ENCODE data around the gene RRAS2.

Gene RRAS2

DNA sequence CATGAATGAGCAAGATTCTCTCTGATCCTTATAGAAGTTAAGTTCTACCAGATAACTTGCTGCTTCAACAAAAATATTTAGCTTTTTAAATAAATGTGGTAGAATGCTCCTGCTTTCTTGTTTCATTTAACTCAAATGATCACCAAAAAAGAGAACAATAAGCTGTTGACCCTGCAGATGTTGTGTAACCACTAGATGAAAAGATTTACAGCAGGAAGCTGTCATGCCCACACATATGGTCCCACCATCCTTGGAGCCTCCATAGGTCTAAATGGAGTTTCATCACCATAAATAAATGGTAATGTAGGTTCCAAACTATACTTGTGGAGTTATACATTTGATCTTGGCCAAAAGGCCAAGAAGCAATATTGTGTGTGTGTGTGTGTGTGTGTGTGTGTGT lies 118.8 kb downstream of the RRAS2 start:
- Histone ChIP-seq H3K9me3 (ENCODE audit: control insufficient read depth in 2 of 2, low read length in 2 of 2) (no peaks in the 10 kb centered on the region), H3K4me3 (ENCODE audit: low read length in 2 of 2) (no peak overlapping the region), H3K4me1 (ENCODE audit: control insufficient read depth in 2 of 2, insufficient read depth in 2 of 2, low read length in 2 of 2) (no peaks in the 10 kb centered on the region), H3K9ac (ENCODE audit: low read depth in 1 of 2, low read length in 2 of 2) (no peak overlapping the region), H3K36me3 (ENCODE audit: control insufficient read depth in 2 of 2, insufficient read depth in 2 of 2, low read length in 2 of 2) (peaks cover 3 to 8% of the 10 kb centered on the region in 2 donors), H3K27ac (ENCODE audit: low read depth in 2 of 2, low read length in 2 of 2) (no peak overlapping the region), H3K27me3 (ENCODE audit: control insufficient read depth in 2 of 2, insufficient read depth in 2 of 2, low read length in 2 of 2) (no peaks in the 10 kb centered on the region)

DNA sequence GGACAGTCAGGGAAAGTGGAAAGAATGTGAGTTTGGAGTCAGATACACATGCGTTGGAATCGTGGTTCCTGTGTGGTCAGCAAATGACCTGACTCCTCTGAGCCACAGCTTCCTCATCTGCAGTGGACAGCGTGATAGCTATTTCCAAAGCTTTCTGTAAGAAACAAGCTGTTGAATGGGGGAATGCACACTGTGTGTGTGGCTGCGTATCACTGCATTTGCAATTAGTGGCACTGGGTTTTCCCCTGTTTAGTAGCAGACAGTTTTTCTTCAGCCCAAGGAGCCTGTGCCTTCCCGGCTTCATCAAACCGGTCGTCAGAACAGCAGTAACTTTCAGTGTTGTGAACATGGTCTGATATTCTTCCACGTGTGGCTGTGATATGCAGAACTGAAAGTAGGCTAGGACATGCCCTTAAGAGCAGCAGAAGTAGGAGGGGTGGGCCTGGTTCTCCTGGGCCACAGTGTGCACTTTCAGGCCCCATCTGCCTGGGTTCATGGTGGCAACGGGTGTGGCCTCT lies 121.5 kb downstream of the RRAS2 start:
- Histone ChIP-seq H3K9me3 (ENCODE audit: control insufficient read depth in 2 of 2, low read length in 2 of 2) (no peaks in the 10 kb centered on the region), H3K4me1 (ENCODE audit: control insufficient read depth in 2 of 2, insufficient read depth in 2 of 2, low read length in 2 of 2) (no peaks in the 10 kb centered on the region), H3K9ac (ENCODE audit: low read depth in 1 of 2, low read length in 2 of 2) (no peak overlapping the region), H3K36me3 (ENCODE audit: control insufficient read depth in 2 of 2, insufficient read depth in 2 of 2, low read length in 2 of 2) (no peaks in the 10 kb centered on the region), H3K4me3 (ENCODE audit: low read length in 2 of 2) (no peak overlapping the region), H3K27ac (ENCODE audit: low read depth in 2 of 2, low read length in 2 of 2) (no peak overlapping the region), H3K27me3 (ENCODE audit: control insufficient read depth in 2 of 2, insufficient read depth in 2 of 2, low read length in 2 of 2) (no peaks in the 10 kb centered on the region)

DNA sequence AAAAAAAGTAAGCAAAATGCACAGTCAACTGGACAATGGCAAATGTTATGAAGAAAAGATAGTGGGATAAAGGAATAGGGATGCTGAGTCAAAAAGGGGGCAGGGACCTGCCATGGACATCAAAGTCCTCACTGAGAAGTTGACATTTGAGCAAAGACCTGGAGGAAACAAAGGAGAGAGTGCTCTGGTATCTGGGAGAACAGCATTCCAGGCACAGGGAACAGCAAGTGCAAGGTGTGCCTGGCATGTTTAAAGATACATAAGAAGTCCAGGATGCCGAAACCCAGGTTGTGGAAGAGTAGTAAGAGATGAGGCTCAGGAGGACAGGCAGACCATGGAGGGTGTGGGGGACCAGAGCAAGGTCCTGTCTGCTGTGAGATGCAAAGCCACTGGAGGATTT lies 123.3 kb downstream of the RRAS2 start:
- H3K27ac ChIP-seq (ENCODE audit: low read depth in 2 of 2, low read length in 2 of 2): no peak overlapping the region
- H3K9ac ChIP-seq (ENCODE audit: low read depth in 1 of 2, low read length in 2 of 2): no peak overlapping the region
- H3K27me3 ChIP-seq (ENCODE audit: control insufficient read depth in 2 of 2, insufficient read depth in 2 of 2, low read length in 2 of 2): no peaks in the 10 kb centered on the region
- no peak overlapping the region for H3K4me3 ChIP-seq (ENCODE audit: low read length in 2 of 2)
- H3K4me1 ChIP-seq (ENCODE audit: control insufficient read depth in 2 of 2, insufficient read depth in 2 of 2, low read length in 2 of 2): no peaks in the 10 kb centered on the region
- no peaks in the 10 kb centered on the region for H3K9me3 ChIP-seq (ENCODE audit: control insufficient read depth in 2 of 2, low read length in 2 of 2)
- H3K36me3 ChIP-seq (ENCODE audit: control insufficient read depth in 2 of 2, insufficient read depth in 2 of 2, low read length in 2 of 2): no peaks in the 10 kb centered on the region

DNA sequence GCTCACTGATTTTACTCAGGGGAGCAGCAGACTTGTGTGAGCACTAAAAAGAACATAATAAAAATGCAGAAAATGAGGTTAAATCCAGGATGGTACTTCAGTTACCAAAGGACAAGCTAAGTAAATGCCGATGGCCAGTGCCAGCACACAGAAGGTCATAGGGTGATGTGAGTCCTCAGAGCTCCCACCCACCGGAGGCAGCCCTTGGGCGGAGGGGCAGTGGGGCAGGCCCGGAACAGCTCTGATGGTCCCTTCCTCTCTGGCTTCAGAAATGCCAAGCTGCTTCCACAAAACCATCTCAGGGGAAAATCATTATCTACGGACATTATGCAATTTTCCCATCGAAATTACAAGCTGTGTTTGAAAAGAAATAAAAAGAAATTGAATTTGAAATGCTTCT lies 124.5 kb downstream of the RRAS2 start:
- Histone ChIP-seq H3K4me3 (ENCODE audit: low read length in 2 of 2) (no peak overlapping the region), H3K9ac (ENCODE audit: low read depth in 1 of 2, low read length in 2 of 2) (no peak overlapping the region), H3K9me3 (ENCODE audit: control insufficient read depth in 2 of 2, low read length in 2 of 2) (no peaks in the 10 kb centered on the region), H3K36me3 (ENCODE audit: control insufficient read depth in 2 of 2, insufficient read depth in 2 of 2, low read length in 2 of 2) (no peaks in the 10 kb centered on the region), H3K4me1 (ENCODE audit: control insufficient read depth in 2 of 2, insufficient read depth in 2 of 2, low read length in 2 of 2) (no peaks in the 10 kb centered on the region), H3K27ac (ENCODE audit: low read depth in 2 of 2, low read length in 2 of 2) (no peak overlapping the region), H3K27me3 (ENCODE audit: control insufficient read depth in 2 of 2, insufficient read depth in 2 of 2, low read length in 2 of 2) (no peaks in the 10 kb centered on the region)

DNA sequence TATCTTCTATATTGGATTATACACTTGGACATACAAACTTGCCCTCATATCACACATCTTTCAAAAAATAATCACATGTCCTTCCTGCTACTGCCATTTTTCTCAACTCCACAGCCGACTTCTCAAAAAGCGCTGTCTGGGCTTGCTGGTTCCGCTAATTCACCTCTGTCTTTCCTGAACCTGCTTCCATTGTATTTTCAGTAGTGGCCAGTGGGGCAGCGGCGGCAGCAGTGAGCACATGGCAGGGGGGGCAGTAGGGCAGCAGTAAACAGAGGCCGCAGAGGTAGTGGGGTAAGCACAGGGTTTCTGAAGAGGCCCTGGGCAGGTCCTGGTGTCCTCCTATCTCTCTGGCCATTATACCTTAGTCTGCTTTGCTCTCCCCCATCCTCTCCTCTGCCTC lies 126.3 kb downstream of the RRAS2 start:
- no peak overlapping the region for H3K9ac ChIP-seq (ENCODE audit: low read depth in 1 of 2, low read length in 2 of 2)
- H3K36me3 ChIP-seq (ENCODE audit: control insufficient read depth in 2 of 2, insufficient read depth in 2 of 2, low read length in 2 of 2): no peaks in the 10 kb centered on the region
- no peaks in the 10 kb centered on the region for H3K9me3 ChIP-seq (ENCODE audit: control insufficient read depth in 2 of 2, low read length in 2 of 2)
- H3K27ac ChIP-seq (ENCODE audit: low read depth in 2 of 2, low read length in 2 of 2): no peak overlapping the region
- no peak overlapping the region for H3K4me3 ChIP-seq (ENCODE audit: low read length in 2 of 2)
- H3K4me1 ChIP-seq (ENCODE audit: control insufficient read depth in 2 of 2, insufficient read depth in 2 of 2, low read length in 2 of 2): no peaks in the 10 kb centered on the region
- no peaks in the 10 kb centered on the region for H3K27me3 ChIP-seq (ENCODE audit: control insufficient read depth in 2 of 2, insufficient read depth in 2 of 2, low read length in 2 of 2)

DNA sequence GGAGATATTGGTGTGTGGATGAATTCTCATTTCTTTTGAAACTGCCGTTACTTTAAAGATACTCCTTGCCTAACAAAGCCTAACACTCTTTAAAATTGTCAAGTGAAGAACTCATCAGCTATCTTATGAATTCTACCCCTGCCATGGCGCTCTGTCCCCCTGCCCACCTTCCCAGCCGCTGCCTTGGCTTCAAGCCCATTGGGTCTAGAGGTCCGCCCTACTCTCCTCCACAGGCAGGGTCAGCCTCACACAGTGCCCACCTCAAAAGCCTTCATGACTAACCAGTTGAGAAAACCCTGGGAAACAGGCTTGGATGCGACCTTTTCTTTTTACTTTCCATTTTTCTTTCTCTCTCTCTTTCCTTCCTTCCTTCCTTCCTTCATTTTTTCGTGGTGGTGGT lies 128.6 kb downstream of the RRAS2 start:
- H3K9me3 ChIP-seq (ENCODE audit: control insufficient read depth in 2 of 2, low read length in 2 of 2): no peaks in the 10 kb centered on the region
- H3K9ac ChIP-seq (ENCODE audit: low read depth in 1 of 2, low read length in 2 of 2): no peak overlapping the region
- H3K27ac ChIP-seq (ENCODE audit: low read depth in 2 of 2, low read length in 2 of 2): no peak overlapping the region
- H3K4me3 ChIP-seq (ENCODE audit: low read length in 2 of 2): no peak overlapping the region
- no peaks in the 10 kb centered on the region for H3K27me3 ChIP-seq (ENCODE audit: control insufficient read depth in 2 of 2, insufficient read depth in 2 of 2, low read length in 2 of 2)
- H3K4me1 ChIP-seq (ENCODE audit: control insufficient read depth in 2 of 2, insufficient read depth in 2 of 2, low read length in 2 of 2): no peaks in the 10 kb centered on the region
- H3K36me3 ChIP-seq (ENCODE audit: control insufficient read depth in 2 of 2, insufficient read depth in 2 of 2, low read length in 2 of 2): no peaks in the 10 kb centered on the region

DNA sequence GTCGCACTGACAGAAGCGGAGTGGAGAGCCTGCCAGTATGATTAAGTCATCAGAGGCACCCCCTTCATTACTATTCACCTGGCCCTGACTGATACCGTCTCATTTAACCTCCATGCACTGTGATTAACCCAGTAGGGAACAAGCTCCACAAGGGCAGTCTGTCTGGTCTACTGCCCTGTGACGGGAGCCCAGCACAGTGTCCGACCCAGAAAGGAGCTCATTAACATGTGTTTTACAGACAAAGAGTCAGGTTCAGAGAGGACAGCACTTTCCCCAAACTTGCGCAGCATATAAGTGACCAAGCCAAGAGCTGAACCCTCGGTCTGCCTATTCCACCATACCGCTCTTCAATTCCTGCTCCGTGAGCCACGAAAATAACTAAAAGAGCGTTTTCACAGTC lies 129.5 kb downstream of the RRAS2 start:
- Histone ChIP-seq H3K4me1 (ENCODE audit: control insufficient read depth in 2 of 2, insufficient read depth in 2 of 2, low read length in 2 of 2) (no peaks in the 10 kb centered on the region), H3K4me3 (ENCODE audit: low read length in 2 of 2) (no peak overlapping the region), H3K9me3 (ENCODE audit: control insufficient read depth in 2 of 2, low read length in 2 of 2) (no peaks in the 10 kb centered on the region), H3K27me3 (ENCODE audit: control insufficient read depth in 2 of 2, insufficient read depth in 2 of 2, low read length in 2 of 2) (no peaks in the 10 kb centered on the region), H3K36me3 (ENCODE audit: control insufficient read depth in 2 of 2, insufficient read depth in 2 of 2, low read length in 2 of 2) (no peaks in the 10 kb centered on the region), H3K27ac (ENCODE audit: low read depth in 2 of 2, low read length in 2 of 2) (no peak overlapping the region), H3K9ac (ENCODE audit: low read depth in 1 of 2, low read length in 2 of 2) (no peak overlapping the region)

DNA sequence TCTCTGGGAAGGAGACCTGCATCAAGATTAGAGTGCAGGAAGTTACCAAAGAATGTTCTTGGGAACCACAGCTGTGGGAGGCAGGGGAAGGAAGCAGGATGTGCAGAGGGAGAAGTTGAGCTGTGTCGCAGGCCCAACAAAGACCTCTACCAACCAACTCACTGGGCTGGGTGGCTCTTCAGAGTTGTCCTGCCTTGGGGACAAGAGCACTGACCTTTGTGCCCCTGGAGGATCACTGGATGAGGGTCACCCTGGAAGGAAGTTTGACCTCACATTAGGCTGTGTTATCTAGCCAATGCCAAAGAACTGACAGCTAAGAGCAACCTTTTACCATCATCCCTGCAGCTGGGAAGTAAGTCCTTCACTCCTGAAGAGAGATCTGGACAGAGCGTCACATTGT lies 130.6 kb downstream of the RRAS2 start:
- Histone ChIP-seq H3K9me3 (ENCODE audit: control insufficient read depth in 2 of 2, low read length in 2 of 2) (no peaks in the 10 kb centered on the region), H3K36me3 (ENCODE audit: control insufficient read depth in 2 of 2, insufficient read depth in 2 of 2, low read length in 2 of 2) (no peaks in the 10 kb centered on the region), H3K4me3 (ENCODE audit: low read length in 2 of 2) (no peak overlapping the region), H3K9ac (ENCODE audit: low read depth in 1 of 2, low read length in 2 of 2) (no peak overlapping the region), H3K27me3 (ENCODE audit: control insufficient read depth in 2 of 2, insufficient read depth in 2 of 2, low read length in 2 of 2) (no peaks in the 10 kb centered on the region), H3K27ac (ENCODE audit: low read depth in 2 of 2, low read length in 2 of 2) (no peak overlapping the region), H3K4me1 (ENCODE audit: control insufficient read depth in 2 of 2, insufficient read depth in 2 of 2, low read length in 2 of 2) (no peaks in the 10 kb centered on the region)
